Lower lobe of right lung (tissue), 2 donors: ENCODE data around the gene WFDC9. TPM values are rescaled to one million over a fixed set of nuclear protein-coding genes. Genes with fewer than 3 reads are reported as not detected.

Experiments
- ATAC-seq, 2 donors: fragments of 200-7000 bp; cut with Tn5 transposase; one replicate each; pipeline ENCODE4 v1.9.1; 2020 to 2022; ENCODE audit warnings: mild to moderate bottlenecking in 2 of 2, moderate library complexity in 2 of 2
- DNase-seq: peaks from one replicate; pipeline ENCODE4 v3.0.0-alpha.2; 2020
- H3K27ac ChIP-seq: fragments of 200-600 bp; one replicate; pipeline ENCODE4 v1.8.0; 2022
- H3K27me3 ChIP-seq: fragments of 200-600 bp; one replicate; pipeline ENCODE4 v1.8.0; 2022; ENCODE audit warnings: low read depth
- H3K36me3 ChIP-seq: fragments of 200-600 bp; one replicate; pipeline ENCODE4 v1.8.0; 2022; ENCODE audit warnings: mild to moderate bottlenecking
- H3K4me1 ChIP-seq: fragments of 200-600 bp; one replicate; pipeline ENCODE4 v1.8.0; 2022
- H3K4me3 ChIP-seq: fragments of 200-600 bp; one replicate; pipeline ENCODE4 v1.8.0; 2022; ENCODE audit warnings: mild to moderate bottlenecking
- H3K9me3 ChIP-seq: fragments of 200-600 bp; one replicate; pipeline ENCODE4 v1.8.0; 2022
- intact Hi-C: fragments of 100-400 bp; cut with DNase I; formaldehyde crosslinking; loops from one replicate; pipeline ENCODE4 v1.11.0; 2022
- total RNA-seq: library from RNA; stranded (reverse); fragmentation: NEBNext Ultra II Directional; extraction: Animal tissue kit (Norgen Biotek cat#: 25700); gene quantifications from one replicate; pipeline ENCODE4 v1.2.1, GENCODE V29; 2021
- TF ChIP-seq, protein P1 (sequence below): fragments of 200-600 bp; IDR thresholded peaks from one replicate; pipeline ENCODE4 v1.8.0; 2022; ENCODE audit warnings: antibody characterized with exemption, mild to moderate bottlenecking
- donor health status: DM: no; HTN: yes; CAD: no; lungs with severe emphysema.

The WFDC9 gene
- total RNA-seq, 1 donor from 2014 or later, result not detected

DNA sequence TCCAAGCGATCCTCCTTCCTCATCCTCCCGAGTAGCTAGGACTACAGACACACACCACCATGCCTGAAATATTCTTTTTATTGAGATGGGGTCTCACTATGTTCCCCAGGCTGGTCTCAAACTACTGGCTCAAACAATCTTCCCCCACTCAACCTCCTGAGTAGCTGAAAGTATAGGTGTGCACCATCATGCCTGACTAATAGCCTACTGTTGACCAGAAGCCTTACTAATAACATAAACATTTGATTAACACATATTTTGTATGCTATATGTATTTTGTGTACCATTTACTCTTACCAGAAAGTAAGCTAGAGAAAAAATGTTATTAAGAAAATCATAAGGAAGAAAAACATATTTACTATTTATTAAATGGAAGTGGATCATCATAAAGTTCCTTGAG, 13.5 kb downstream of the WFDC9 start:
- Histone ChIP-seq H3K27me3 (no peaks in the 10 kb centered on the region), H3K27ac (no peak overlapping the region), H3K9me3 (no peaks in the 10 kb centered on the region), H3K4me3 (no peak overlapping the region), H3K4me1 (no peaks in the 10 kb centered on the region), H3K36me3 (no peaks in the 10 kb centered on the region)
- ATAC-seq (no peak), DNase-seq (no peak)
- TF ChIP-seq, protein P1, sequence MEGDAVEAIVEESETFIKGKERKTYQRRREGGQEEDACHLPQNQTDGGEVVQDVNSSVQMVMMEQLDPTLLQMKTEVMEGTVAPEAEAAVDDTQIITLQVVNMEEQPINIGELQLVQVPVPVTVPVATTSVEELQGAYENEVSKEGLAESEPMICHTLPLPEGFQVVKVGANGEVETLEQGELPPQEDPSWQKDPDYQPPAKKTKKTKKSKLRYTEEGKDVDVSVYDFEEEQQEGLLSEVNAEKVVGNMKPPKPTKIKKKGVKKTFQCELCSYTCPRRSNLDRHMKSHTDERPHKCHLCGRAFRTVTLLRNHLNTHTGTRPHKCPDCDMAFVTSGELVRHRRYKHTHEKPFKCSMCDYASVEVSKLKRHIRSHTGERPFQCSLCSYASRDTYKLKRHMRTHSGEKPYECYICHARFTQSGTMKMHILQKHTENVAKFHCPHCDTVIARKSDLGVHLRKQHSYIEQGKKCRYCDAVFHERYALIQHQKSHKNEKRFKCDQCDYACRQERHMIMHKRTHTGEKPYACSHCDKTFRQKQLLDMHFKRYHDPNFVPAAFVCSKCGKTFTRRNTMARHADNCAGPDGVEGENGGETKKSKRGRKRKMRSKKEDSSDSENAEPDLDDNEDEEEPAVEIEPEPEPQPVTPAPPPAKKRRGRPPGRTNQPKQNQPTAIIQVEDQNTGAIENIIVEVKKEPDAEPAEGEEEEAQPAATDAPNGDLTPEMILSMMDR, result no peak
- intact Hi-C loops, result no loop called here

DNA sequence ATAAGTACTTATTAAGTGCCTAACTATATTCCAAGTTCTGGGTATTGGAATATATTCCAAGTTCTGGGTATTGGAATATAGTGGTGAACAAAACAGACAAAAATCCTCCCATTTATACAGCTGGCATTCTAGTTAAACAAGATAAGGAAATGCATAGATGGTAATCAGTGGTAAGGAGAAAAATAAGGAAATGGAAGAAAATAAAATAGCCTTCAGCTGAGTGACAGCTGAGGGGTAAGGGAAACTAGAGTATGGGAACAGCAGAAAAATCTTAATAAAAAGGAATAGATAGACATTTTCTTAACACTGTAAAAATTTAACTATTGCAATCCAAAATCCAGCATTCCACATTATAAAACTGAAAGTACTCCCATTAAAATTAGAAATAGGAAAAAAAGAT, 18.8 kb downstream of the WFDC9 start:
- DNase-seq, result no peak
- no peaks in the 10 kb centered on the region for H3K36me3 ChIP-seq
- no peaks in the 10 kb centered on the region for H3K9me3 ChIP-seq
- TF ChIP-seq, protein P1, result no peak
- H3K27me3 ChIP-seq, result no peaks in the 10 kb centered on the region
- no peaks in the 10 kb centered on the region for H3K4me1 ChIP-seq
- ATAC-seq, result no peak
- intact Hi-C loops, result no loop called here
- H3K27ac ChIP-seq, result no peak overlapping the region
- no peak overlapping the region for H3K4me3 ChIP-seq

DNA sequence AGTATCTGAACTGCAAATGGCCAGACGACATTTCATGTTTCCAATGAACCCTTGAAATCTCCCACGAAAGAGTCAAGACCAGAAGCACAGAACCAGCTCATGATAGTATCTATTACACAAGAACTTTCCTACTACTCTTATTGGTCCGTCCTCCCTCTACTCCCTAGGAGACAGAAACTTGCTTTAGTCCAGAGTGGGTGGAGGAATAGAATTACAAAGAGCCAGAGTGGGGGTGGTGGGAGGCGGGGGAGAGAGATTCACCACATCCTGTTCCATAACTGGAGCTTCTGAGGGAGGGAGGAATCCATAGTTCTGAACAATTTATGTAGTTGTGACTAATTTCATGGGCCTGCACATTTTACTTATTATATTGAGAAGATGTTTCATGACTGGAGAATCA, 20.0 kb downstream of the WFDC9 start:
- H3K9me3 ChIP-seq, result no peaks in the 10 kb centered on the region
- intact Hi-C loops, result no loop called here

DNA sequence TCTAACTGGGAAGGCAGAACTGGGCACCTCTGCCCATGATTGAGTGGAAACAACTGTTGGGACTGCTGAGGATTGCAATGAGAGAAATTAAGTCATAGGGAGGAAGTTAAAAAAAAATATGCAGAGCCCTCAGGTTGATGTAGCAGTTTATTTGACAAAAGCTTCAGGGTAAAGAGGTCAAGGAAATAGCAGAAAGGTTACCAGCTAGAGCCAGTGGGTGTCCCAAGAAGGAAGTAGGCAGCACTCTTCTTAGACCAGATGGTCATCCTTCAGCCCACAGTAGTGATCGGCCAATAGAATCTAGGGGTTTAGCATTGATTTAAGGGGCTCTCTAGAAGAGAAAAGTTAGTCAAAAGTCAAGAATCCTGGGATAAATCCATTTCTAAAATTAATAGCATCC, 23.3 kb downstream of the WFDC9 start:
- Histone ChIP-seq H3K9me3 (peaks cover 4% of the 10 kb centered on the region), H3K4me1 (no peaks in the 10 kb centered on the region), H3K4me3 (no peak overlapping the region), H3K27ac (no peak overlapping the region), H3K27me3 (no peaks in the 10 kb centered on the region), H3K36me3 (no peaks in the 10 kb centered on the region)
- no peak for DNase-seq
- TF ChIP-seq, protein P1, result no peak
- intact Hi-C loops, result no loop called here
- ATAC-seq, result no peak

More for the DNA sequence above, 20.0 kb downstream of the WFDC9 start:
- DNase-seq (no peak), ATAC-seq (peak; percentile 48 to 56)
- TF ChIP-seq, protein P1, result no peak
- no peaks in the 10 kb centered on the region for H3K4me1 ChIP-seq
- no peak overlapping the region for H3K4me3 ChIP-seq
- no peaks in the 10 kb centered on the region for H3K36me3 ChIP-seq
- no peak overlapping the region for H3K27ac ChIP-seq
- no peaks in the 10 kb centered on the region for H3K27me3 ChIP-seq

DNA sequence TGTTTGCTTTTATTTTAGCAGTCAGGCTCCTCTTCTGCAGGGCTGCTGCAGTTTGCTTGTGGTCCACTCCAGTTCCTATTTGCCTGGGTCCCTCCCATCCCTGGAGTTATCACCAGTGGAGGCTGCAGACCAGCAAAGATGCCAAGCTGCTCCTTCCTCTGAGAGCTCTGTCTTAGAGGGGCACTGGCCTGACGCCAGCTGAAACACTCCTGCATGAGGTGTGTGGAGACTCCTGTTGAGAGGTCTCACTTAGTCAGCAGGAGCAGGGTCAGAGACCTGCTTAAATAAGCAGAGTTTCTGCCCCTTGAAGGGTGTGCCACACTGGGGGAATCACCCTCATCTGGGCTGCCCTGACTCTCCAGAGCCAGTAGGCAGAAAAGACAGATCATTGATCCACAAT, 35.8 kb downstream of the WFDC9 start:
- TF ChIP-seq, protein P1, result no peak
- no peaks in the 10 kb centered on the region for H3K27me3 ChIP-seq
- H3K4me1 ChIP-seq, result no peaks in the 10 kb centered on the region
- no peaks in the 10 kb centered on the region for H3K36me3 ChIP-seq
- H3K9me3 ChIP-seq, result no peaks in the 10 kb centered on the region
- peak in 1 of 2 donors; percentile 27 for ATAC-seq
- intact Hi-C loops, result no loop called here
- peak; percentile 50 for DNase-seq
- H3K27ac ChIP-seq, result no peak overlapping the region
- H3K4me3 ChIP-seq, result no peak overlapping the region

DNA sequence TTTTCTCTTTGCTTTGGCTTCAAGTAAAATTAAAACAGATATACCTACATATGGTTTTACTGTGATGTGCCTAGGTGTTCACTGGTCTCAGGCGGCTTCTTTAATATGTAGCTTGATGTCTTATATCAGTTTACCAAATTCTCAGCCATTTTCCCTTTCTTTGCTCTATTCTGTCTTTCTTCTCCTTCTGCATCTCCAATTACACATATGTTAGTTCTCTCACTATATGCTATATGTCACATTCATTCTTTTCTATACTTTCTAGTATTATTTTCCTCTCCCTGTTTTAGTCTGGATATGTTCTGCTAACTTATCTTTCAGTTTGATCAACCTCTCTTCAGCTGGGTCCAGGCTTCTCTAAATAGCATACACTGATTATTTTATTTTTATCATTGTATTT, 37.6 kb downstream of the WFDC9 start:
- intact Hi-C loops, result no loop called here
- Histone ChIP-seq H3K4me3 (no peak overlapping the region), H3K27ac (no peak overlapping the region), H3K9me3 (no peaks in the 10 kb centered on the region), H3K27me3 (no peaks in the 10 kb centered on the region), H3K36me3 (no peaks in the 10 kb centered on the region), H3K4me1 (no peaks in the 10 kb centered on the region)
- ATAC-seq (no peak), DNase-seq (no peak)
- TF ChIP-seq, protein P1, result no peak
